ENCODE data around the gene SLC22A16.

- TF ChIP-seq POLR2AphosphoS5 (IDR thresholded peaks at IDR 0.05), result no peak
- TF ChIP-seq, protein P1, sequence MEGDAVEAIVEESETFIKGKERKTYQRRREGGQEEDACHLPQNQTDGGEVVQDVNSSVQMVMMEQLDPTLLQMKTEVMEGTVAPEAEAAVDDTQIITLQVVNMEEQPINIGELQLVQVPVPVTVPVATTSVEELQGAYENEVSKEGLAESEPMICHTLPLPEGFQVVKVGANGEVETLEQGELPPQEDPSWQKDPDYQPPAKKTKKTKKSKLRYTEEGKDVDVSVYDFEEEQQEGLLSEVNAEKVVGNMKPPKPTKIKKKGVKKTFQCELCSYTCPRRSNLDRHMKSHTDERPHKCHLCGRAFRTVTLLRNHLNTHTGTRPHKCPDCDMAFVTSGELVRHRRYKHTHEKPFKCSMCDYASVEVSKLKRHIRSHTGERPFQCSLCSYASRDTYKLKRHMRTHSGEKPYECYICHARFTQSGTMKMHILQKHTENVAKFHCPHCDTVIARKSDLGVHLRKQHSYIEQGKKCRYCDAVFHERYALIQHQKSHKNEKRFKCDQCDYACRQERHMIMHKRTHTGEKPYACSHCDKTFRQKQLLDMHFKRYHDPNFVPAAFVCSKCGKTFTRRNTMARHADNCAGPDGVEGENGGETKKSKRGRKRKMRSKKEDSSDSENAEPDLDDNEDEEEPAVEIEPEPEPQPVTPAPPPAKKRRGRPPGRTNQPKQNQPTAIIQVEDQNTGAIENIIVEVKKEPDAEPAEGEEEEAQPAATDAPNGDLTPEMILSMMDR (IDR thresholded peaks at IDR 0.05), result no peak
Observed at GRCh38 chr6:110448846-110449540, 27.4 kb downstream of the SLC22A16 start.
